GM12878 (cell line): Measurements from ENCODE around the gene DAAM1.

ENCODE experiments used
- ATF7 ChIP-seq: fragments of 450-650 bp; IDR thresholded peaks from 2 replicates; pipeline ENCODE4 v1.6.1; 2016; ENCODE audit warnings: low read depth, mild to moderate bottlenecking
- EZH2 ChIP-seq: IDR thresholded peaks from 2 replicates; pipeline ENCODE4 v1.6.1; 2012; ENCODE audit warnings: low read depth, mild to moderate bottlenecking, control low read depth, inconsistent platforms, low read length, borderline replicate concordance; ENCODE audit not compliant: control insufficient read depth
- FOS ChIP-seq: IDR thresholded peaks from 3 replicates; pipeline ENCODE4 v1.6.1; 2011; ENCODE audit warnings: borderline replicate concordance; ENCODE audit not compliant: insufficient read length; ENCODE audit errors: extremely low read depth
- FOXK2 ChIP-seq: fragments of 450-650 bp; IDR thresholded peaks from 2 replicates; pipeline ENCODE4 v1.6.1; 2017; ENCODE audit warnings: mild to moderate bottlenecking, moderate library complexity

GRCh38 chr14:59346329-59346728 is 157.9 kb downstream of the DAAM1 start:
- TF ChIP-seq ATF7 (no peak), FOS (no peak), EZH2 (no peak), FOXK2 (no peak)
